Parathyroid adenoma (tissue), 2 donors: ENCODE results near the gene DOLPP1.

Source experiments
- H2AFZ ChIP-seq: fragments of 300-600 bp; sonication (generic); one replicate; pipeline ENCODE4 v1.7.0; 2017; ENCODE audit warnings: antibody characterized with exemption, mild to moderate bottlenecking
- H3K27ac ChIP-seq: fragments of 300-600 bp; sonication (generic); one replicate; pipeline ENCODE4 v1.7.0; 2017
- H3K27me3 ChIP-seq: fragments of 300-600 bp; sonication (generic); one replicate; pipeline ENCODE4 v1.7.0; 2017; ENCODE audit warnings: low read length; ENCODE audit not compliant: control insufficient read depth, insufficient read depth
- H3K36me3 ChIP-seq: fragments of 300-600 bp; sonication (generic); one replicate; pipeline ENCODE4 v1.7.0; 2017; ENCODE audit warnings: low read length; ENCODE audit not compliant: control insufficient read depth, insufficient read depth
- H3K4me1 ChIP-seq: fragments of 300-600 bp; sonication (generic); one replicate; pipeline ENCODE4 v1.7.0; 2017; ENCODE audit warnings: control low read depth
- H3K4me2 ChIP-seq: fragments of 300-600 bp; sonication (generic); one replicate; pipeline ENCODE4 v1.7.0; 2017; ENCODE audit warnings: low read length
- H3K4me3 ChIP-seq: fragments of 300-600 bp; sonication (generic); one replicate; pipeline ENCODE4 v1.7.0; 2017; ENCODE audit warnings: low read depth, low read length
- H3K79me2 ChIP-seq: fragments of 300-600 bp; sonication (generic); one replicate; pipeline ENCODE4 v1.7.0; 2017; ENCODE audit warnings: control low read depth
- H3K9ac ChIP-seq: fragments of 300-600 bp; sonication (generic); one replicate; pipeline ENCODE4 v1.7.0; 2017; ENCODE audit warnings: mild to moderate bottlenecking
- H3K9me3 ChIP-seq: fragments of 300-600 bp; sonication (generic); one replicate; pipeline ENCODE4 v1.7.0; 2017; ENCODE audit warnings: low read length; ENCODE audit not compliant: control insufficient read depth
- TF ChIP-seq, protein P1 (sequence below): fragments of 300-600 bp; sonication (generic); IDR thresholded peaks from one replicate; pipeline ENCODE4 v1.7.0; 2017; ENCODE audit warnings: antibody characterized with exemption, mild to moderate bottlenecking
- donor health status: primary hyperparathyroidism.

Gene DOLPP1

DNA sequence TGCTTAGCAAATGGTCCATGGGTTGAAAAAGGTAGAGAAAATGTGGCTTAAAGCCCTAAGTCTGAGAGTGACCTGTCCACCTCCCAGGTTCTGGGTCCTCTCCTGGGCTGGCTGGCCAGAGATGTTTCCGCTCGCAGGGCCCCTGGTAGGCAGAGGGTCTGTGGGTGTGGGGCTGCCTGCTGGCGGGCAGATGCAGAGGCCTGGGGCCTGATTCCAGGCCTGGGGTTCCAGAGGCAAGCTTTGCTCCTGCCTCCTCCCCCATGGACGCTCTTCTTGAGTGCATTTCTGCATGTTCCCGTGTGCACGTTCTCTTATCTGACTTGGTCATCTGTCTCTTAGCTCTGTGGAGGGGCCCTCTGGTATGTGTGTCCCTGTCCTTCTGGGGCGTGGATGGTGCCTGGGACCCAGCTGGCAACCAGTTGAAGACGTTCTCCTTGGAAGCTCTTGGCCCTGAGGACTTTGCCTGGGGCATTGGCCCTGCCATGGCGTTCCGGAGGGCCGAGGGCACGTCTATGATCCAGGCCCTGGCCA lies 40.7 kb upstream of the DOLPP1 start:
- Histone ChIP-seq H3K4me3 (no peak overlapping the region), H3K9ac (no peak overlapping the region), H2AFZ (no peak overlapping the region), H3K4me1 (no peaks in the 10 kb centered on the region), H3K27me3 (no peaks in the 10 kb centered on the region), H3K36me3 (no peaks in the 10 kb centered on the region), H3K27ac (no peak overlapping the region), H3K4me2 (no peak overlapping the region), H3K79me2 (peaks cover 18% of the 10 kb centered on the region), H3K9me3 (no peaks in the 10 kb centered on the region)
- TF ChIP-seq, protein P1, sequence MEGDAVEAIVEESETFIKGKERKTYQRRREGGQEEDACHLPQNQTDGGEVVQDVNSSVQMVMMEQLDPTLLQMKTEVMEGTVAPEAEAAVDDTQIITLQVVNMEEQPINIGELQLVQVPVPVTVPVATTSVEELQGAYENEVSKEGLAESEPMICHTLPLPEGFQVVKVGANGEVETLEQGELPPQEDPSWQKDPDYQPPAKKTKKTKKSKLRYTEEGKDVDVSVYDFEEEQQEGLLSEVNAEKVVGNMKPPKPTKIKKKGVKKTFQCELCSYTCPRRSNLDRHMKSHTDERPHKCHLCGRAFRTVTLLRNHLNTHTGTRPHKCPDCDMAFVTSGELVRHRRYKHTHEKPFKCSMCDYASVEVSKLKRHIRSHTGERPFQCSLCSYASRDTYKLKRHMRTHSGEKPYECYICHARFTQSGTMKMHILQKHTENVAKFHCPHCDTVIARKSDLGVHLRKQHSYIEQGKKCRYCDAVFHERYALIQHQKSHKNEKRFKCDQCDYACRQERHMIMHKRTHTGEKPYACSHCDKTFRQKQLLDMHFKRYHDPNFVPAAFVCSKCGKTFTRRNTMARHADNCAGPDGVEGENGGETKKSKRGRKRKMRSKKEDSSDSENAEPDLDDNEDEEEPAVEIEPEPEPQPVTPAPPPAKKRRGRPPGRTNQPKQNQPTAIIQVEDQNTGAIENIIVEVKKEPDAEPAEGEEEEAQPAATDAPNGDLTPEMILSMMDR, result no peak

DNA sequence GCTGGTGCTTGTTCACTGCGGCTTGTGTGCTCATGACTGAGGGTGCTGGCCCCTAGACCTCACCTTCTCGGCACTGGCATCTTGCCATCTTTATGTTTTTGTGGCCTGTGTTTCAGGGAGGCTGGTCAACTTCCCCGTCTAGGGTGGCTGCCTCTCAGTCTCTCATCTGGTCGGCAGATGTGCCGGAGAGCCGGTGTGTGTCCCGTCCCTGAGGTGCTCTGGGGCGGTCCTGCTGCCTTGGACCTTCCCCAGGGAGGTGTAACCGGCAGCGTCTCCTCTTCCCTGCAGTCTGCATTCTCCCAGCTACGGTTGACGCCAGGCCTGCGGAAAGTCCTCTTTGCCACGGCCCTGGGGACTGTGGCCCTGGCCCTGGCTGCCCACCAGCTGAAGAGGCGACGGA lies 38.9 kb upstream of the DOLPP1 start:
- Histone ChIP-seq H3K4me1 (no peaks in the 10 kb centered on the region), H3K79me2 (peaks cover 18% of the 10 kb centered on the region), H3K36me3 (no peaks in the 10 kb centered on the region), H3K27me3 (no peaks in the 10 kb centered on the region), H3K9ac (no peak overlapping the region), H3K4me2 (no peak overlapping the region), H3K27ac (no peak overlapping the region), H3K4me3 (no peak overlapping the region), H2AFZ (no peak overlapping the region), H3K9me3 (no peaks in the 10 kb centered on the region)
- TF ChIP-seq, protein P1, result no peak

DNA sequence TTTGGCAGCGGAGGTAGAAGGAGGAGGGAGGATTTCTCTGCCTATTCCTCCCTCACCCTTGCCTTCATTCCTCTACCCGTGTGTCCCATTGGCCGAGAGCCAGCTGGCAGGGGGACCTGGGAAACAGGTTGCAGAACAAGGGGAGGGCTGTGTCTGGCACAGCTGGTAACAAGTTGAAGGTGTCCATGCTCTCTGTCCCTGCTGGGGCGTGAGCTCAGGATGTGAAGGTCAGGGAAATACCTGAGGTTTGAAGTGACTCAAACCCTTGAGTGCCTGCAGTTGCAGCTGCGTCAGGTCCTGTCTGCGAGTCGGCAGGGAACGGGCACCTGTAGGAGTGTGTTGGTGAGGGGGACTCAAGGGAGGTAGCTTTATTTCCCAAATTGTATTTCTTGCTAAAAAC lies 28.3 kb upstream of the DOLPP1 start:
- no peak overlapping the region for H3K9ac ChIP-seq
- H3K27me3 ChIP-seq, result no peaks in the 10 kb centered on the region
- no peaks in the 10 kb centered on the region for H3K4me1 ChIP-seq
- no peak overlapping the region for H2AFZ ChIP-seq
- peak overlapping the region; percentile 42 for H3K4me2 ChIP-seq
- no peak overlapping the region for H3K27ac ChIP-seq
- H3K9me3 ChIP-seq, result no peaks in the 10 kb centered on the region
- H3K36me3 ChIP-seq, result no peaks in the 10 kb centered on the region
- TF ChIP-seq, protein P1, result no peak
- no peak overlapping the region for H3K4me3 ChIP-seq
- no peaks in the 10 kb centered on the region for H3K79me2 ChIP-seq

DNA sequence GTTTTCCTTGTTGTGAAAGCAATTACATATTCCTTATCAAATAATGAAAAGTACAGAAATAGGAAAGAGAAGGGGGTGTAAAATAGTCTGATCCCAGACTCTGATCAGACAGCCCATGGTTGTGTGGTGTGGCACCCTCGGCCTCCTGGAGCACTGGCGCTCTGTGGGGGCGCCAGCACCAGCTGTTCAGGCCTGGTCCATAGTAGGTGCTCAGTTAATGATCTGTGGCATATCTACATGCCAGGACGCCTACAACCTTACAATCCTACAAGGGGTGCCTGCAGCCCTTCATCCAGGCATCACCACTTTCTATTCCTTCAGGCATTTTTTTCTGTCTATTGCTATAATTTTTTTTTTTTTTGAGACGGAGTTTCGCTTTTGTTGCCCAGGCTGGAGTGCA lies 27.9 kb upstream of the DOLPP1 start:
- Histone ChIP-seq H3K9ac (no peak overlapping the region), H3K27ac (no peak overlapping the region), H3K9me3 (no peaks in the 10 kb centered on the region)

More for the DNA sequence above, 27.9 kb upstream of the DOLPP1 start:
- H3K79me2 ChIP-seq, result no peaks in the 10 kb centered on the region
- no peaks in the 10 kb centered on the region for H3K4me1 ChIP-seq
- TF ChIP-seq, protein P1, result no peak
- H3K36me3 ChIP-seq, result no peaks in the 10 kb centered on the region
- H3K4me3 ChIP-seq, result no peak overlapping the region
- peak overlapping the region; percentile 42 for H3K4me2 ChIP-seq
- H2AFZ ChIP-seq, result no peak overlapping the region
- H3K27me3 ChIP-seq, result no peaks in the 10 kb centered on the region
